ENCODE data around the gene PEAK3.
A peak's percentile ranks its signal among the peaks of the same experiment; 100 is the strongest.

Gene PEAK3

GRCh38 chr19:2270423-2271233 lies 11.3 kb downstream of the PEAK3 start:
- peak; percentile 93 for DNase-seq (ENCODE audit: low spot score)

DNA sequence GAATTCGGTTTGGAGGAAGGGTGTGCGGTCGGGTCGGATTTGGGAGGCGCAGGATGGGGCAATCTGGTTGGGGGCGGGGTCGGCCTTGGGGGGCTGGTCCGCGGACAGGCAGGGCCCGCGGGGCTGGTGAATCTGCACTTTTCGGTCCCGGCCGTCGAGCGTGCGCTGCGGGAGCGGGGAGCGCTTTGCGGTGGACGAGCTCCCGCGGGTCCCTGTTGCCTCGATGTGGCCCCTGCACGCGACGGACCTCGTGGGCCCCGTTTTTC lies 11.9 kb downstream of the PEAK3 start:
- no peak for DNase-seq (ENCODE audit: low spot score)

DNA sequence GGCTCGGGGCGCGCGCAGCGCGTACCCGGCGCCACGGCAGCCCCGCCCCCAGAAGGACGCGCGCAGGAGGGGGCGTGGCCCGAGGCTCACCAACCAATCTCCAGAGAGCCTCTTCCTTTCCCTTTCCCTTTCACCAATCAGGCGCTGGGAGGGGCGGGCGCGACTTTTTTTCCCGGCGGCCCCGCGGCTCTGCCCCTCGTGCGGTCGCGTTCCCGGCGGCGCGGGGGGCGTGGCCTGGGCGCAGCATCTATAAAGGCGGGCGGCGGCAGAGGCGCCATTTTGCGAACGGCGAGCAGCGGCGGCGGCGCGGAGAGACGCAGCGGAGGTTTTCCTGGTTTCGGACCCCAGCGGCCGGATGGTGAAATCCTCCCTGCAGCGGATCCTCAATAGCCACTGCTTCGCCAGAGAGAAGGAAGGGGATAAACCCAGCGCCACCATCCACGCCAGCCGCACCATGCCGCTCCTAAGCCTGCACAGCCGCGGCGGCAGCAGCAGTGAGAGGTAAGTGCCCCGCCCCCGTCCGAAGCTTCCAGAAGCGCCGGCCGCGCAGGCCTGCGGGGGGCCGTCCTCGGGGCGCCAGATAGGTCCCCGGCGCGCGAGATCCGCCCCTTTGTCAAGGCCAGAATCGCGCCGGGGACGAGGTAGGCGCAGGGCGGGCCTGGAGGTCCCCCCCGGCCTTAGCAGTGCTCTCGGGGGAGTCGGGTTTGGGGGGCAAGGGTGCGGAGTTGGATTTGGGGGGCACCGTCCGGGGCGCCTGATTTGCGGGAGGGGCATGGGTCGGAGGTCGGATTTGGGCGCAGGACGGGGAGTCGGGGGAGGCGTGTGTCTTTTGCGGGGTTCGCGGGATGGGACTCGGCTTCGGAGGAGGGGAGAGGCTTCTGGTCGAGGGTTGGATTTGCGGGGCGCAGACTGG lies 12.5 kb downstream of the PEAK3 start:
- peak; percentile 100 for DNase-seq (ENCODE audit: low spot score)

GRCh38 chr19:2268861-2269243 lies 13.1 kb downstream of the PEAK3 start:
- no peak for DNase-seq (ENCODE audit: low spot score)

- DNase-seq (ENCODE audit: low spot score) = no peak
Observed at GRCh38 chr19:2268480-2268830, 13.5 kb downstream of the PEAK3 start.

GRCh38 chr19:2266183-2266993 lies 15.6 kb downstream of the PEAK3 start:
- DNase-seq (ENCODE audit: low spot score) = peak; percentile 66

DNA sequence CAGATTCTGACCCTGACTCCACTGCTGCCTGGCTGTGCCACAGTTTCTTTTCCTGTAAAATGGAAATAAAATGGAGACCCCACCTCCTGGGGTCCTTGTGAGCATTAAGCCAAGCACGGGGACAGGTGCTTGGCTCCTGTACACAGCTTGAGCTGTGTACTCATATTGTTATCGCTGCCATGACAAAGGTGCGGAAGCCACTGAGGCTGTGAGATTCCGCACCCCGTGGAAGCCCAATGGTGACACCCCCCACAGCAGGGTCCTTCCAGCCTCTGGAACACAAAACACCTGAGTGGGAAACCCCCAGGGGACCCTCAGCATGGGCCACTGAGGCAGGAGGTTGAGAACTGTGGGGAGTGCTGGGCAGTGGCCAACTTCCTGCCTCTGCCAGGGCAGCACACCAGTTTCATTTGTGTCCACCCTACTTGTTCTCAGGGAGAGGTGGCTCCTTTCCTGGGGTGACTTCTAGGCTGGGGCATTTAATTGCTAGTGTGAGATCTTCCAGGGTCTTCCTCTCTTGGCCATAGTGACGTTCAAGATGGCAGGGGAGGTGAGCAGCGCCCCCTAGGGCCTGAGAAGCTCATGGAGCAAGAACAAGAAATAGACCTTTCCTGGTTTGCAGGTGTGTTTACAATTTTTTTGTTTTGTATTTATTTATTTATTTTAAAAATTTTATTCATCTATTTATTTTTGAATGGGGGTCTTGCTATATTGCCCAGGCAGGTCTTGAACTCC lies 20.4 kb downstream of the PEAK3 start:
- no peak for DNase-seq (ENCODE audit: low spot score)

GRCh38 chr19:2260341-2260805 lies 21.6 kb downstream of the PEAK3 start:
- peak; percentile 45 for DNase-seq (ENCODE audit: low spot score)

DNA sequence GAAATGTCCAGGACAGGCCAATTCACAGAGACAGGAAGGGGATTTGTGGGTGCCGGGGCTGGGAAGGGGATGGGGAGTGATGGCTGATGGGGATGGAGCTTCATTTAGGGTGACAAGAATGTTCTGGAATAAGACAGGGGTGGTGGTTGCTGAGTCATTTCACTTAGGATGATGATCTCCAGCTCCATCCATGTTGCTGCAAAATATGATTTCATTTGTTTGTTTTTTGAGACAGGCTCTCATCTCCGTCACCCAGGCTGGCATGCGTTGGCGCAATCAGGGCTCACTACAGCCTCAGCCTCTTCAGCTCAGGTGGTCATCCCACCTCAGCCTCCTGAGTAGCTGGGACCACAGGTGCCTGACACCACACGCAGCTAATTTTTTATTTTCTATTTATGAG lies 22.6 kb downstream of the PEAK3 start:
- no peak for DNase-seq (ENCODE audit: low spot score)

GRCh38 chr19:2255982-2256685 lies 25.8 kb downstream of the PEAK3 start, which contains the start of gene JSRP1:
JSRP1 (minus strand) TSS chr19:2256417; CDS start chr19:2255314, 1,103 bp downstream.
- DNase-seq (ENCODE audit: low spot score) = no peak

GRCh38 chr19:2255112-2255845 lies 26.7 kb downstream of the PEAK3 start:
- no peak for DNase-seq (ENCODE audit: low spot score)

GRCh38 chr19:2254064-2254872 lies 27.7 kb downstream of the PEAK3 start:
- no peak for DNase-seq (ENCODE audit: low spot score)

DNA sequence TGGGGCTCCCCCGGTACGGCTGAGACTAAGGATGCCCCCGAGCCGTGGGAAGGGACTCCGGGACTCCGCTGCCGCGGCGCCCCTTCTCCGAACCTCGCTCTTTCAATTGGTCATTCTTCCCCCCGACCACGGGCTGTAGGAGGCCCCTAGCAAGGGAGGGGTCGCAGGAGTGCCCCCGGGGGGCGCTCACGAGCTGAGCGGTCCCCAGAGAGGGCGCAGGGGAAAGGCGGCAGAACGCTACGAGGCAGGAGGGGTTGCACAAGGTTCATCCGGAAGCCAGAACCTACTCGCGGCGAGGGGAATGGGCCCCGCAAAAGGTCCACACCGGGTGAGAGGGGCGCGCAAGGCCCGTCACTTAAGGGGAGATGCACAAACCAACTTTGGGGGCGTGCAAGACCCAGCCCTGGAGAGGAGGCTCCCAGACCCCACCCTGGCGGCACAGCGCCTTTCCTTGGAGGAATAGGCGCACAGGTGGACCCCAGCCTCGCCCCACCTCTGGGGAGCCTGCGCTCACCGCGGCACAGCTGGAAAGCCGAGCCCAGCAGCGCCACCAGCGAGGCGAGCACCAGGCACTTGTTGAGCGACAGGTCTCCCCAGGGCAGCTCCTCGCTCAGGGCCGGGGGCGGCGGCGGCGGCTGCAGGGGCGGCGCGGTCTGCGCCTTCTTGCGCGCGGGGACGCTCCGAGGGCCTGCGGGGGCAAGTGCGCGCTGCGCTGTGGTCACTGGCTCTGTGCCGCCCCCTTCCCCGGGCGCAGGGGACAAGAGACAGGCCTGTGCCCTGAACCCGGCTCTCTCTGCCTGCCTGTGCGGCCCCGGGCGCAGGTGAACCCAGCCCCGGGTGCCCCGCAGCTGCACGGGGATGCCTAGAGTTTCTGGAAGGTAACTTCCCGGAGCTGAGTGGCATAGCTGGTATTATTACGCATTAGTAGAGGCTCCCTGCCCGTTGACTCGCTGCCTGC lies 28.6 kb downstream of the PEAK3 start:
- no peak for DNase-seq (ENCODE audit: low spot score)

DNA sequence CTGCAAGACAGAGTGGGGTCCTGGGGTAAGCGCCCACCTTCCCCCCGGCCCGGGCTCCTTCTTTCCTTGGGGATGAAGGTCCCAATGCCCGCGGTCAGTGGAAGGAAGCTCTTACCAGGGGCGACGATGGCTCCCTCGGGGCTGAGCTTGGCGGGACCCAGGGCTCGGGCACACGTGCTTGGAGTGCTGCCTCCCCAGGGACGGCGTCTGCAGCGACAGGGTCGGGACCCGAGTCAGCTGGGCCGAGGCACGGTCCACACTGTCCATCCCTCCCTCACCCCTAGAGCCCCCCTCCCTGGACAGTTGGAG lies 29.2 kb downstream of the PEAK3 start:
- no peak for DNase-seq (ENCODE audit: low spot score)

DNA sequence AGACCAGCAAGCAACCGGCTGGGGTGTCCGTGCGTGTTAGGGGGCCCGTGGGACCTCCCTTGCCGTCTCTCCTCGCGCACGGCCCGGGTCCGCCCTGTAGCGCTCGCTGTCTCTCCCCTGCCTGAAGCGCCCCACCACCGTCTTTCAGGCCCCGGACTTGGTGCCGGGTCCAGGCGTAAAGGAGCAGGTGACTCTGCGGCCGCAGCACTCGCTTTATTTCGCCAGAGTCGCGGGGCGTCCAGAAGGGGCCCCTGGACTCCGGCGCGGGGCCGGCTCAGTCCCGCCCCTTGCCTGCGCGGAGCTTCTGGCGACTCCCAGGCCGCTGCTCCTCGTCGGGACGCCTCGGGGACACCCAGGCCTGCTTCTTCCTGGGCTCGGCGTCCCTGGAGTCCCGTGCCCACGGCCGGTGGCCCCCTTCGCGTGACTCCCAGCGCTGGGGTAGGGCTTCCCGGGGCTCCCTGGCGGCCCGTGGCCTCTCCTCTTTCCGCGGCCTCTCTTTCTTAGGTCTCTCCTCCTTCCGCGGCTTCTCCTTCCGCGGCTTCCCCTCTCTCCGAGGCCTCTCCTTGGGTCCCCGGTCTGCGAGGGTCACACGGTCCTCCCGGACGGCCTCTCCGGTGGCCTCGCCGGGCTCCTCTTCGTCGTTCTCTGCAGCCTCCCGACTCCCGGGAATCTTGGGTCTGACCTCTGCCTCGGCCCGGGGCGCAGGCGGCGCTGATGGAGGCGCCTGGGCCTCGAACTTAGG lies 29.7 kb downstream of the PEAK3 start:
- no peak for DNase-seq (ENCODE audit: low spot score)

DNA sequence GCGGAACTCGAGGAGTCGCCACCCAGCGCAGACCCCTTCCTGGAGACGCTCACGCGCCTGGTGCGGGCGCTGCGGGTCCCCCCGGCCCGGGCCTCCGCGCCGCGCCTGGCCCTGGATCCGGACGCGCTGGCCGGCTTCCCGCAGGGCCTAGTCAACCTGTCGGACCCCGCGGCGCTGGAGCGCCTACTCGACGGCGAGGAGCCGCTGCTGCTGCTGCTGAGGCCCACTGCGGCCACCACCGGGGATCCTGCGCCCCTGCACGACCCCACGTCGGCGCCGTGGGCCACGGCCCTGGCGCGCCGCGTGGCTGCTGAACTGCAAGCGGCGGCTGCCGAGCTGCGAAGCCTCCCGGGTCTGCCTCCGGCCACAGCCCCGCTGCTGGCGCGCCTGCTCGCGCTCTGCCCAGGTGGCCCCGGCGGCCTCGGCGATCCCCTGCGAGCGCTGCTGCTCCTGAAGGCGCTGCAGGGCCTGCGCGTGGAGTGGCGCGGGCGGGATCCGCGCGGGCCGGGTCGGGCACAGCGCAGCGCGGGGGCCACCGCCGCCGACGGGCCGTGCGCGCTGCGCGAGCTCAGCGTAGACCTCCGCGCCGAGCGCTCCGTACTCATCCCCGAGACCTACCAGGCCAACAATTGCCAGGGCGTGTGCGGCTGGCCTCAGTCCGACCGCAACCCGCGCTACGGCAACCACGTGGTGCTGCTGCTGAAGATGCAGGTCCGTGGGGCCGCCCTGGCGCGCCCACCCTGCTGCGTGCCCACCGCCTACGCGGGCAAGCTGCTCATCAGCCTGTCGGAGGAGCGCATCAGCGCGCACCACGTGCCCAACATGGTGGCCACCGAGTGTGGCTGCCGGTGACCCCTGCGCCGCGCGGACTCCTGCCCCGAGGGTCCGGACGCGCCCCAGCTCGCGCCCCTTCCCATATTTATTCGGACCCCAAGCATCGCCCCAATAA lies 30.6 kb downstream of the PEAK3 start:
- no peak for DNase-seq (ENCODE audit: low spot score)

DNA sequence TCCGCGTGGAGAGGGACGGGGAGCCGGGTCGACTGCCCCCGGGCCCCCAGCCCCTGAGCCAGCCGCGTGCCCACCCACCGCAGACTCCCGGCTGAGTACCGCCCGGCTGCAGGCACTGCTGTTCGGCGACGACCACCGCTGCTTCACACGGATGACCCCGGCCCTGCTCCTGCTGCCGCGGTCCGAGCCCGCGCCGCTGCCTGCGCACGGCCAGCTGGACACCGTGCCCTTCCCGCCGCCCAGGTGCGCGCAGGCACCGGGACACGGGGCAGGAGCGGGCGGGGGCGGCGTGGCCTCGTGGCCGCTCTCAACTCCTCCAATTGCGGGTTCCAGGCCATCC lies 31.2 kb downstream of the PEAK3 start:
- DNase-seq (ENCODE audit: low spot score) = no peak
